Mesenteric fat pad (tissue), 1 donor: ENCODE data around the gene DHRS3. TPM values are rescaled to one million over a fixed set of nuclear protein-coding genes. Genes with fewer than 3 reads are reported as not detected.
A peak's percentile ranks its signal among the peaks of the same experiment; 100 is the strongest.
"Not testable (repeated sequence)": the region's sequence is repeated elsewhere in the genome, so short reads cannot be mapped to it uniquely, and the experiment has no call there.

ENCODE experiments used
- DNase-seq: peaks from one replicate; pipeline ENCODE4 v3.0.0-alpha.2; 2020; ENCODE audit warnings: low spot score
- long read RNA-seq: library from polyadenylated mRNA; unstranded; transcript quantifications from one replicate; pipeline ENCODE4 v2.0.0, GENCODE V29; 2020
- total RNA-seq: library from RNA; stranded (reverse); fragmentation: NEBNext Ultra II Directional; extraction: Animal tissue kit (Norgen Biotek cat#: 25700); gene quantifications from one replicate; pipeline ENCODE4 v1.2.1, GENCODE V29; 2021
- donor health status: DM: yes; HTN: yes; CAD: no.

The DHRS3 gene, protein sequence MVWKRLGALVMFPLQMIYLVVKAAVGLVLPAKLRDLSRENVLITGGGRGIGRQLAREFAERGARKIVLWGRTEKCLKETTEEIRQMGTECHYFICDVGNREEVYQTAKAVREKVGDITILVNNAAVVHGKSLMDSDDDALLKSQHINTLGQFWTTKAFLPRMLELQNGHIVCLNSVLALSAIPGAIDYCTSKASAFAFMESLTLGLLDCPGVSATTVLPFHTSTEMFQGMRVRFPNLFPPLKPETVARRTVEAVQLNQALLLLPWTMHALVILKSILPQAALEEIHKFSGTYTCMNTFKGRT
- 495 TPM for total RNA-seq
- long read RNA-seq, transcript DHRS3-204 (6 exons, 1,722 nt) = major isoform, 802 of 990 reads
- long read RNA-seq, partial matches to known transcripts = 59 of 990 reads
- long read RNA-seq, other reads (novel, unspliced or antisense) = 129 of 990 reads

DNA sequence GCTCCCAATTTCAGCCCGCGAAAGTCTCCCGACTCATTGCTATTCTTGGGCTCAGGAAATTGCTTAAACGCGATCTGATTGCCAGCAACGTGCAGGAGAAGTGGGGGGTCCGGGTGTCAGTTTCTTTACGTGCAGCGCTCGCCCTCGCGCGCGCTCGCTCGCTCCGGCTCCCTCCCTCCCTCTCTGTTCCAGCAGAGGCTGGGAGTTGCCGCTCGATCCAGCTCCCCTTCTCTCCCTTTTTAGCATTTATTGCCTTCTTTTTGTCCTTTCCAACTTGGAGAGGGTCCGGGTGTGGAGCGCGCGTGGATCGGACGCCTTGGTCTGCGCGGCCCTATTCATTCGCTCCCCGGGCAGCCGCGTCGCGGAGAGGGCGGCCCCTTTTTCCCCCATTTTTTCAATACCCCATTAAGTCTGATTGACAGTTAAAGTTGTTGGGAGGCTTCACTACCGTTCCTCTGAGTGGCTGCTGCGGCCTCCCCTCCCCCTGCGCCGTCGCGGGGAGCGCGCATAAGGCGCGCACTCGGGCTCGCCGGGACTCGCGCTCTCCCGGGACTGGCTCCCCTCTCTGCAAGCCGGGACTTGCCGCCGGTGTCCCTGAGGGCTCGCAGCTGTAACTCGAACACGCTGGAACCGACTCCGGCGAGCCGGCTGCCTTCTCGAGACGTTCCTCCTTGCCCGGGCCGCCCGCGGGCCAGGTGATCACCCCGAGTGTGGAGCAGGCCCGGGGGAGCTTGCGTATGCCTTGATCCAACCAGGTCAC is at the start of gene DHRS3:
TSS of gene DHRS3 (minus strand) at position 310 of the 760 bp plus-strand sequence. CDS start 862 bp downstream, outside the sequence.
- DNase-seq = no peak

DNA sequence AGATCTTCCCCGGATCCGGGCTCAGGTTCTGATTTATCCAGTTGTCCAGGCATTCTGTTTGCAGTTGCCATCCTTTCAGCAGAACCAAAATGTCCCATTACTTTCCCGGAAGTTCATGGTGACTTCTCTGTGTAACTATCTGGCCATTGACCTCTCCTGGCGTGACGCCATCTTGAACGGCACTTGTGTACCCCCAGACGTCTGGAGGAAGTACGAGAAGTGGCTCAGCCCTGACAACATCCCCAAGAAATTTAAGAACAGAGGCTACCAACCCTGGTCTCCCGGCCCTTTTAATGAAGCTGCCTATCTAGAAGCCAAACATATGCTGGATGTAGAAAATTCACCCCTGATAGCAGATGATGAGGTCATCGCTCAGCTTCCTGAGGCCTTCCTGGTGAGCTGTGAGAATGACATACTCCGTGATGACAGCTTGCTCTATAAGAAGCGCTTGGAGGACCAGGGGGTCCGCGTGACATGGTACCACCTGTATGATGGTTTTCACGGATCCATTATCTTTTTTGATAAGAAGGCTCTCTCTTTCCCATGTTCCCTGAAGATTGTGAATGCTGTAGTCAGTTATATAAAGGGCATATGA is 48.2 kb upstream of the DHRS3 start:
- DNase-seq = no peak

DNA sequence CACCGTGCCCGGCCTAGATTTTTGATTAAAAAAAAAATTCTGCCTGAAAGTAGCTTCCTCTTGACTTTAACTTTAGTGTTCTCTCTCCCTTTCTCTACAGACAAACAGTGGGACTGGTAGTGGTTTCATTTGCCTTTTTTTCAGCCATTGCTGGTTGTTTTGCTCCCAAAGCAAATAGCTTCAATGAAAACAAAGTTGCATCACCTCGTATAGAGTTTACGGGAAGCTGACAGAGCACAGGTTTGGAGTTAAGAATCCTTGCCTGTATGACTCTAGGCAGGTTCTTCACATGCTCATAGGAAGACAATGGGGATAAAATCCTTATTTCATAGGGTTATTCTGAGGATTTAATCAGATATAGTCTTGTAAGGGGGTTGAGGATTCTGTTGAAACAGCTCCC is 47.5 kb upstream of the DHRS3 start:
- no peak for DNase-seq

- no peak for DNase-seq
These were observed 44.5 kb upstream of the DHRS3 start for GRCh38 chr1:12662556-12662955.

DNA sequence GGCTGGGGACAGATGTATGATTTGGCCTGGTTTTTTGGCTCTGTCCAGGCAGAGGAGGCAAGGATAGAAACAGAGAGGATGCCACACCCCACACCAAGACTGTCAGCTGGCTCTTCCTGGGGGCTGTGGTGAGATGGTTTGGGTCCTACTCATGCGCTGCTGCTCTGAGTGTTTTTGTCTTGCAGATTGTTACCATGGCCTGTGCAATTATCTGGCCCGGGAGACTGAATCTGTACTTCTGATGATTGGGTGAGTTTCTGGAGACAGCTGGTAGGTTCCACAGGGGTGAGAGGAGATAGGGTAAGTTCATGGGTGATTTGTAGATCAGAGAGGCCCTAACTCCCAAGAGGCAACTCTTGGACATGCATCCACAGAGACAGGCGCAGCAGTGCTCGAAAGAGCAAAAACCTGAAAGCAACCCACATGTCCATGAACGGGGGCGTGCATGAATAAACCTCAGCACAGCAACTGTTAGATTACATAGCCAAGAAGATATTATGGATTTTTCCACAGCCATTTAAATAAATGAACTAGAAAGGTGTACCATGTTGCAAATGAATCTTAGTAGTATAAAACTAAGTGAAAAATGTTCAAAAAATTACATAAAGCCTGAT is 43.7 kb upstream of the DHRS3 start:
- no peak for DNase-seq

- peak; percentile 71 for DNase-seq
These were observed 40.8 kb upstream of the DHRS3 start for GRCh38 chr1:12658531-12659453.

GRCh38 chr1:12657885-12658512 is 40.0 kb upstream of the DHRS3 start:
- not testable (repeated sequence) for DNase-seq

- peak; percentile 57 for DNase-seq
These were observed 39.3 kb upstream of the DHRS3 start for GRCh38 chr1:12657060-12657884.

DNA sequence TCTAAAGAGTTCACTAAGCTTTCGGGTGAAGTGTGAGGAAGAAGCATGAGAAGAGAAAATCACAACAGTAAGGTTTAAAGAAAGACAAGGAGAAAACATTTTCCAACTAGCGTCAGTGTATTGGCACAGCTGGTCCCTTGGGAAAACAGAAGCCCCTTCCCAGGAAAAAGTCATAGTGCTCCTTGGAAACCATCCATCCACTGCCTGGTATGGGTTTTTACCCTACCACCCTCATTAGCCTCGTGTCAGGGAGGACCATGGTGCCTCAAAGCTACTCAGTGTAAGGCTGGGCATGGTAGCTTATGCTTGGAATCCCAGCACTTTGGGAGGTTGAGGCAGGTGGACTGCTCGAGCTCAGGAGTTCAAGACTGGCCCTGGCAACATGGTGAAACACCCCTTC is 38.6 kb upstream of the DHRS3 start:
- no peak for DNase-seq

- peak; percentile 55 for DNase-seq
These were observed 36.6 kb upstream of the DHRS3 start for GRCh38 chr1:12654657-12655056.

GRCh38 chr1:12654004-12654567 is 36.1 kb upstream of the DHRS3 start:
- DNase-seq = no peak

DNA sequence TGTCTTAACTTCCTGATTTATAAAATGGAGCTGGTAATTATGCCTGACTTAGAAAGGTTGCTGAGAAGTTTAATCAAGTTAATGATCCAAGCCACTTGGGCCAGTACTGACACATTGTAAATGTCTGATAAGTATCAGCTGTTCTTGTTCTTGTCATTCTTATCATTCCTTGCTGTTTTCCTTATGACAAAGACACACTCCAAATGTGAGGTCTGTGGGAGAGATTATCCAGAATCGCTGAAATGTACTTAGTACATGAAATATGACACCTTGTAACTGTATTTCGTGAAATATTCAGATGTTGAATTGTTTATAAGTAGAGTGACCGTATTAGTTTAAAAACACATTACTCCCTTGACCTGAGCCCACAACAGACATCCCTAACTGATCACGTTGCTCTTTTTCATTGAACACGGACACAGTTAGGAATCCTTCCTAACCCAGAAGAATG is 32.0 kb upstream of the DHRS3 start:
- DNase-seq = no peak

- peak; percentile 18 for DNase-seq
These were observed 30.7 kb upstream of the DHRS3 start for GRCh38 chr1:12648741-12649140.

GRCh38 chr1:12645401-12645800 is 27.4 kb upstream of the DHRS3 start:
- DNase-seq = not testable (repeated sequence)

DNA sequence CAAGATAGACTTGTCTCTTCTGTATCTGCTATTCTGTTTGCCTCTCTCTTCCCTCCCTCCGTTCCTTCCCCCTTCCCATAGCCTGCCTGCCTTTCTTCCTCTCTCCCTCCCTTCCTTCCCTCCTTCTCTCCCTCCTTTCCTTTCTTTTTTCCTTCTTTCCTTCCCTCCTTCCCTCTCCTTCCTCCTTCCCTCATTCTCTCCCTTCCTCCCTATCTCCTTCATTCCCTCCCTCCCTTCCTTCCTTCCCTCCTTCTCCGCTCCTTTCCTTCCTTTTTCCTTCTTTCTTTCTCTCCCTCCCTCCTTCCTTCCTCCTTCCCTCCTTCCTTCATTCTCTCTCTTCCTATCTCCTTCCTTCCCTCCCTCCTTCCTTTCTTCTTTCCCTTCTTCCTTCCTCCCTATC is 26.8 kb upstream of the DHRS3 start:
- DNase-seq = no peak

DNA sequence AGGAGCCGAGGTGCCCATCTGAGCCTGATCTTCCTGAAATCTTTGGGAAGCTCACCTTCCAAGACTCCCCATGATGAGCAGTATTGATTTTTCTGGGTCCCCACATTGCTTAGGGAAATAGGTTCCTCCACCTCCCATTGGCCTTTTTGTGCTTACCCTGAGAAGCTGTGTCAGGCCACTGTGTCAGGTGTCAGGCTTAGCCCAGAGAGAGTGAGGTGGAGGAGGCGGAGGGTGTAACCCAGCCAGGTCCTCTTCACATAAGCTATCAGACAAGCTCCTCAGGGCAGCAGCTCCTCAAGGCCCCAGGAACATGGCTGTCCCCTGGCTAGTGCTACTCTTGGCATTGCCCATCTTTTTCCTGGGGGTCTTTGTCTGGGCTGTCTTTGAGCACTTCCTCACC is 26.2 kb upstream of the DHRS3 start:
- no peak for DNase-seq

DNA sequence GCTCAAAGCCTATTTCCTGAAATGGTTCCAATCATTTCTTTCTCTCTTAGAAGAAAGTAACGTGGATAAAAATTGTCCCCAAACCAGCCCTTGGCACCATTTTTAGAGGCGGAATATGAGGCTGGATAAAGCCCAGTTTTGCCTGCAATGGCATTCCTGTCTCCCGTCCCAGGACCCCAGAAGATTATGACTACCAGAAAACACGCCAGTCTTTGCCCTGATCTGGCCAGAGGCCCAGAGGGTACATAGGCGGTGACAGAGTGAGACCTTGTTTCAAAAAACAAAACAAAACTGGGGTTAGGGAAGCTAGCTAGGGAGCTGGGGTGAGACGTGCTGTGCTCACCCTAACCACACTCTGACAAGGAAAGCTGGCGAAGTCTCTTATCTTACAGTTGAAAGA is 25.8 kb upstream of the DHRS3 start, which contains the start of gene AADACL4:
TSS of gene AADACL4 (plus strand) at position 301 of the 400 bp plus-strand sequence. CDS start 462 bp downstream, outside the sequence.
- DNase-seq = no peak

DNA sequence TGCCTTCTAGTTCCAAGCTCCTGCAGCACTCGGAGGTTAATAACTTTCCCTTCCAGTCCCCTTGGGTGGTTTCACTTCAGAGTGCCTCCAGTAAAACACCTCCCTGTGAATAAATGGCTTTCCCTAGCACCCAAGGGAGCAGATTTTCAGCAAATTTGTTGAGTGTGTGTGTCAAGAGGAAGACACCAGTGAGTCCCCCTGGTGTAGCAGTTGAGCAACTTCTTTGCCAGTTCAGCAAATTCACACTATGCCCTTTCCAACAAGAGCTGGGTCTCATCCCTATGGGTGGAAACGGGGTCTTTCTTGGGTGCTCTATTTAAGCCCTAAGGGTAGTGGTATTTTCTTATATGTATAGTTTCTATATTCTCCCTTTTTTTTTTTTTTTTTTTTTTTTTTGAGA is 25.1 kb upstream of the DHRS3 start:
- DNase-seq = no peak

DNA sequence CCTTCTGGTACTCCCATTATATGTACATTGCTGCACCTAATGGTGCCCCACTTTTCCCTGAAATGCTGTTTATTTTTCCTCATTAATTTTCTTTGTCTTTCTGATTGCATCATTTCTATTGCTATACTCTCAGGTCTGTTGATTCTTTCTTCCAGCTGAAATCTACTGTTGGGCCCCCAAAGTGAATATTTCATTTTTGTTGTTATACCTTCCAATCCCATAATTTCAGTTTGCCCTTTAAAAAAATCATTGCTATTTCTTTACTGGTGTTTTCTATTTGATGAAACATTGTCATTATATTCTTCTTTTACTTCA is 22.9 kb upstream of the DHRS3 start:
- DNase-seq = no peak
